Parathyroid adenoma (tissue), 2 donors: Measurements from ENCODE around the gene MEX3B.

ENCODE experiments used
- H2AFZ ChIP-seq: fragments of 300-600 bp; sonication (generic); one replicate; pipeline ENCODE4 v1.7.0; 2017; ENCODE audit warnings: antibody characterized with exemption, mild to moderate bottlenecking
- H3K27ac ChIP-seq: fragments of 300-600 bp; sonication (generic); one replicate; pipeline ENCODE4 v1.7.0; 2017
- H3K27me3 ChIP-seq: fragments of 300-600 bp; sonication (generic); one replicate; pipeline ENCODE4 v1.7.0; 2017; ENCODE audit warnings: low read length; ENCODE audit not compliant: control insufficient read depth, insufficient read depth
- H3K36me3 ChIP-seq: fragments of 300-600 bp; sonication (generic); one replicate; pipeline ENCODE4 v1.7.0; 2017; ENCODE audit warnings: low read length; ENCODE audit not compliant: control insufficient read depth, insufficient read depth
- H3K4me1 ChIP-seq: fragments of 300-600 bp; sonication (generic); one replicate; pipeline ENCODE4 v1.7.0; 2017; ENCODE audit warnings: control low read depth
- H3K4me2 ChIP-seq: fragments of 300-600 bp; sonication (generic); one replicate; pipeline ENCODE4 v1.7.0; 2017; ENCODE audit warnings: low read length
- H3K4me3 ChIP-seq: fragments of 300-600 bp; sonication (generic); one replicate; pipeline ENCODE4 v1.7.0; 2017; ENCODE audit warnings: low read depth, low read length
- H3K79me2 ChIP-seq: fragments of 300-600 bp; sonication (generic); one replicate; pipeline ENCODE4 v1.7.0; 2017; ENCODE audit warnings: control low read depth
- H3K9ac ChIP-seq: fragments of 300-600 bp; sonication (generic); one replicate; pipeline ENCODE4 v1.7.0; 2017; ENCODE audit warnings: mild to moderate bottlenecking
- H3K9me3 ChIP-seq: fragments of 300-600 bp; sonication (generic); one replicate; pipeline ENCODE4 v1.7.0; 2017; ENCODE audit warnings: low read length; ENCODE audit not compliant: control insufficient read depth
- CTCF ChIP-seq: fragments of 300-600 bp; sonication (generic); IDR thresholded peaks from one replicate; pipeline ENCODE4 v1.7.0; 2017; ENCODE audit warnings: antibody characterized with exemption, mild to moderate bottlenecking
- donor health status: primary hyperparathyroidism.

MEX3B gene

GRCh38 chr15:82045892-82046665, at the start of gene MEX3B:
Gene MEX3B, minus strand, starts transcription at chr15:82046018. Its CDS starts 313 bp downstream, at chr15:82045705.
- H3K27ac ChIP-seq = peak within 1 kb of the TSS; percentile 87
- H3K9ac ChIP-seq = no peak within 1 kb of the TSS
- H3K4me3 ChIP-seq = peak within 1 kb of the TSS; percentile 64
- peak within 1 kb of the TSS; percentile 91 for H2AFZ ChIP-seq
- H3K9me3 ChIP-seq = no peaks in the 10 kb centered on the region
- no peak for TF ChIP-seq CTCF
- no peaks in the 10 kb centered on the region for H3K79me2 ChIP-seq
- no peaks in the 10 kb centered on the region for H3K27me3 ChIP-seq
- no peaks in the 10 kb centered on the region for H3K36me3 ChIP-seq
- peak within 1 kb of the TSS; percentile 82 for H3K4me2 ChIP-seq
- H3K4me1 ChIP-seq = no peaks in the 10 kb centered on the region

GRCh38 chr15:82093774-82094211, 48.0 kb upstream of the MEX3B start:
- Histone ChIP-seq H3K27ac (no peak overlapping the region), H3K4me3 (no peak overlapping the region), H3K9ac (no peak overlapping the region), H3K9me3 (no peaks in the 10 kb centered on the region), H3K4me2 (no peak overlapping the region), H2AFZ (no peak overlapping the region), H3K27me3 (no peaks in the 10 kb centered on the region), H3K79me2 (no peaks in the 10 kb centered on the region), H3K36me3 (no peaks in the 10 kb centered on the region), H3K4me1 (no peaks in the 10 kb centered on the region)
- TF ChIP-seq CTCF = no peak

GRCh38 chr15:82093325-82093724, 47.5 kb upstream of the MEX3B start:
- Histone ChIP-seq H3K27me3 (no peaks in the 10 kb centered on the region), H3K79me2 (no peaks in the 10 kb centered on the region), H3K9ac (no peak overlapping the region), H3K4me1 (no peaks in the 10 kb centered on the region), H3K27ac (no peak overlapping the region), H3K4me3 (no peak overlapping the region), H3K4me2 (no peak overlapping the region), H3K9me3 (no peaks in the 10 kb centered on the region), H2AFZ (no peak overlapping the region), H3K36me3 (no peaks in the 10 kb centered on the region)
- TF ChIP-seq CTCF = no peak

GRCh38 chr15:82091636-82092140, 45.9 kb upstream of the MEX3B start:
- no peak for TF ChIP-seq CTCF
- Histone ChIP-seq H3K36me3 (no peaks in the 10 kb centered on the region), H3K4me2 (no peak overlapping the region), H3K9me3 (no peaks in the 10 kb centered on the region), H3K27ac (no peak overlapping the region), H3K9ac (no peak overlapping the region), H3K4me3 (no peak overlapping the region), H3K4me1 (no peaks in the 10 kb centered on the region), H3K79me2 (no peaks in the 10 kb centered on the region), H2AFZ (no peak overlapping the region), H3K27me3 (no peaks in the 10 kb centered on the region)
